Panc1 (cell line): ENCODE results near the gene WFDC5. TPM values are rescaled to one million over a fixed set of nuclear protein-coding genes. Genes with fewer than 3 reads are reported as not detected.

Experiments used
- ATAC-seq: fragments of 200-7000 bp; cut with Tn5 transposase; 2 replicates; pipeline ENCODE4 v1.9.1; 2020; ENCODE audit warnings: mild to moderate bottlenecking, moderate library complexity
- BruUV-seq: library from RNA; stranded (reverse); fragments of 400-500 nt; replicated peaks from 2 replicates; lab custom pipeline; 2021; lab: Mats Ljungman, UMichigan
- CTCF ChIA-PET: fragments of 300-600 bp; sonication (Branson Sonifier 250); formaldehyde crosslinking; loops from one replicate; lab custom pipeline; 2022; ENCODE audit warnings: antibody characterized with exemption; lab: Charles Lee
- POLR2A ChIA-PET: fragments of 300-600 bp; sonication (Branson Sonifier 250); formaldehyde crosslinking; loops from one replicate; lab custom pipeline; 2022; ENCODE audit warnings: antibody characterized with exemption; lab: Charles Lee
- DNase-seq: peaks from one replicate; pipeline ENCODE4 v3.0.0-alpha.2; 2010; ENCODE audit warnings: low read depth, low spot score
- H3K27ac ChIP-seq: 2 replicates; pipeline ENCODE4 v1.5.1; 2011; ENCODE audit warnings: mild to moderate bottlenecking, low read length, inconsistent platforms
- H3K27me3 ChIP-seq: fragments of 200-500 bp; sonication (Bioruptor generic); 2 replicates; pipeline ENCODE4 v1.6.0; 2014; ENCODE audit warnings: low read length, inconsistent platforms; ENCODE audit not compliant: control insufficient read depth, insufficient read depth
- H3K36me3 ChIP-seq: fragments of 200-500 bp; sonication (Bioruptor generic); 2 replicates; pipeline ENCODE4 v1.5.1; 2014; ENCODE audit warnings: inconsistent platforms, mild to moderate bottlenecking, low read length, moderate library complexity; ENCODE audit not compliant: control insufficient read depth, insufficient read depth
- H3K4me1 ChIP-seq: 2 replicates; pipeline ENCODE4 v1.5.1; 2011; ENCODE audit warnings: inconsistent platforms, mild to moderate bottlenecking, low read length, moderate library complexity; ENCODE audit not compliant: control insufficient read depth, insufficient read depth
- H3K4me3 ChIP-seq, 2 experiments: 2 replicates each; pipeline ENCODE4 v1.5.1; 2011 to 2012; ENCODE audit warnings: low read depth in 2 of 2, low read length in 2 of 2, mild to moderate bottlenecking in 2 of 2, inconsistent platforms in 1 of 2, moderate library complexity in 1 of 2
- H3K9me3 ChIP-seq: fragments of 200-500 bp; sonication (Bioruptor generic); 2 replicates; pipeline ENCODE4 v1.5.1; 2014; ENCODE audit warnings: low read depth, mild to moderate bottlenecking, inconsistent platforms, low read length, moderate library complexity; ENCODE audit not compliant: control insufficient read depth, insufficient read depth
- CTCF ChIP-seq: fragments of 450-650 bp; IDR thresholded peaks from 2 replicates; pipeline ENCODE4 v1.5.1; 2017; ENCODE audit warnings: mild to moderate bottlenecking
- POLR2AphosphoS5 ChIP-seq: IDR thresholded peaks from 2 replicates; pipeline ENCODE4 v1.6.1; 2012; ENCODE audit warnings: mild to moderate bottlenecking, low read depth, low read length, moderate library complexity
- REST ChIP-seq, 2 experiments: IDR thresholded peaks; 2 replicates each; pipeline ENCODE4 v1.6.1; 2011 to 2012; ENCODE audit warnings: low read depth in 2 of 2, control low read depth in 1 of 2, low read length in 1 of 2, mild to moderate bottlenecking in 1 of 2, moderate library complexity in 1 of 2; ENCODE audit not compliant: insufficient read depth in 1 of 2
- SIN3A ChIP-seq: IDR thresholded peaks from 2 replicates; pipeline ENCODE4 v1.6.1; 2012; ENCODE audit warnings: low read depth, mild to moderate bottlenecking, low read length, moderate library complexity, borderline replicate concordance; ENCODE audit not compliant: insufficient read depth
- TCF7L2 ChIP-seq: IDR thresholded peaks from 2 replicates; pipeline ENCODE4 v1.6.1; 2011; ENCODE audit warnings: mild to moderate bottlenecking, low read depth, low read length, inconsistent platforms
- in situ Hi-C: cut with HindIII; loops from 2 replicates; pipeline ENCODE4 v1.10.0; 2016; ENCODE audit warnings: low sequenced_read_pairs, low pct_unique_long_range_greater_than_20kb
- intact Hi-C: fragments of 100-400 bp; cut with micrococcal nuclease; formaldehyde crosslinking; loops from one replicate; pipeline ENCODE4 v1.10.0; 2022; ENCODE audit not compliant: unreplicated experiment
- total RNA-seq: library from RNA; stranded (reverse); gene quantifications from one replicate; pipeline ENCODE4 v1.2.1, GENCODE V29; 2021; ENCODE audit not compliant: unreplicated experiment

WFDC5 gene
- total RNA-seq, 1 experiment from 2014 or later, result not detected

GRCh38 chr20:45115829-45116228 lies 855 bp upstream of the WFDC5 start:
- Histone ChIP-seq H3K36me3 (no peaks in the 10 kb centered on the region), H3K4me1 (no peaks in the 10 kb centered on the region), H3K27me3 (peaks cover 7% of the 10 kb centered on the region), H3K9me3 (no peaks in the 10 kb centered on the region), H3K4me3 (no peak overlapping the region), H3K27ac (no peak overlapping the region)
- ATAC-seq (no peak), DNase-seq (no peak)
- POLR2A ChIA-PET, result no interaction called here
- intact Hi-C loops, result no loop called here
- CTCF ChIA-PET, result no interaction called here
- no TSS peak for BruUV-seq
- in situ Hi-C loops, result no loop called here
- no peak for TF ChIP-seq TCF7L2
- TF ChIP-seq REST (IDR thresholded peaks at IDR 0.05; ENCODE audit: insufficient read depth in 1 of 2, low read depth in 2 of 2, low read length in 1 of 2), result no peak
- TF ChIP-seq SIN3A, result no peak
- TF ChIP-seq CTCF, result no peak
- no peak for TF ChIP-seq POLR2AphosphoS5

GRCh38 chr20:45115386-45115774 lies 406 bp upstream of the WFDC5 start:
- in situ Hi-C loops (no loop called here), intact Hi-C loops (no loop called here)
- DNase-seq, result no peak
- H3K9me3 ChIP-seq, result no peaks in the 10 kb centered on the region
- H3K27me3 ChIP-seq, result peaks cover 5% of the 10 kb centered on the region
- CTCF ChIA-PET, result no interaction called here
- H3K4me1 ChIP-seq, result no peaks in the 10 kb centered on the region
- no peaks in the 10 kb centered on the region for H3K36me3 ChIP-seq
- H3K27ac ChIP-seq, result no peak overlapping the region
- POLR2A ChIA-PET, result no interaction called here
- no TSS peak for BruUV-seq
- H3K4me3 ChIP-seq, result no peak overlapping the region
- TF ChIP-seq SIN3A (no peak), TCF7L2 (no peak), REST (IDR thresholded peaks at IDR 0.05; ENCODE audit: insufficient read depth in 1 of 2, low read depth in 2 of 2, low read length in 1 of 2) (no peak), POLR2AphosphoS5 (no peak), CTCF (no peak)
- ATAC-seq, result no peak
